Measurements from ENCODE around the gene ZBTB11. TPM values are rescaled to one million over a fixed set of nuclear protein-coding genes. Genes with fewer than 3 reads are reported as not detected.

ZBTB11 gene
- total and polyA plus RNA-seq, 2 of the 13 experiments (the other 11 are each of a cell fraction or from before 2014, with no cell fraction given) = 5.9 to 18.1 TPM

DNA sequence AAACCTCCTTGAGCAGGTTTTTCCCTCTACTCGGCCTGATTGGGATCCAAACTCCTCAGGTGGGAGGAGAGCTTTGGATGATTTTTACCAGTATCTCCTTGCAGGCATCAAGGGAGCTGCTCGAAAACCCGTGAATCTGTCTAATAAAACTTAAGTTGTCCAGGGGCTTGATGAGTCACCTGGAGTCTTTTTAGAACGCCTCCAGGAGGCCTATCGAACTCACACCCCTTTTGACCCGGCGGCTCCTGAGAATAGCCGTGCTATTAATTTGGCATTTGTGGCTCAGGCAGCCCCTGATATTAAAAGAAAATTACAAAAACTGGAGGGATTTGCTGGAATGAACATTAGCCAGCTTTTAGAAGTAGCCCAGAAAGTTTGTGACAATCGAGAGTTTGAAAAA lies 41.6 kb downstream of the ZBTB11 start (continued):
- no peak for TF ChIP-seq ZNF501 (CRISPR knock-in tag; IDR thresholded peaks at IDR 0.05)

DNA sequence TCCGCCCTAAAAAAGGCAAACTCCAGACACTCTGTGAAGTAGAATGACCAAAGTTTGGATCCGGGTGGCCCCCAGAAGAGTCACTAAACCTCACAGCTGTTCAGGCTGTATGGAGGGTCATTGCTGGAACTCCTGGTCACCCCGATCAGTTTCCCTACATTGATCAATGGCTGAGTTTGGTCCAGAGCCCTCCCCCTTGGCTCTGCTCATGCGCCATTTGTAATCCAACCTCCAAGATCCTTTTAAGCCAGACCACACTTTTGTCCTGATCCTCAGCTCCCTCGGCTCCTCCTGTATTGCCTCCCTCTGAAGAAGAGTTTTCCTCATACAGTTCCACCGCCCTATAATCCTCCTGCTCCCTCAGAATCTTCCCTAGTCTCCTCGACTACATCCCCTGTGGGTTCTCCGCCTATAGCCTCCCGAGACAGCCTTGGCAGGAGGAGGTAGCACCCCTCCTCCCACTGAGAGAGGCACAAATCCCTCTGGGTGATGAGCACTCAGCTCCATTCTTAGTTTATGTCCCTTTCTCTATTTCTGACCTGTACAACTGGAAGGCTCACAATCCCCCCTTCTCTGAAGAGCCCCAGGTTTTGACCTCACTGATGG lies 42.2 kb downstream of the ZBTB11 start:
- FAIRE-seq = no peak
- H3K27ac ChIP-seq (ENCODE audit: extremely low read length, insufficient read depth, low read length) = no peak overlapping the region
- TF ChIP-seq HNRNPUL1 (IDR thresholded peaks at IDR 0.05; ENCODE audit: low read depth, low read length) = no peak
- TF ChIP-seq NAIF1 (CRISPR knock-in tag; IDR thresholded peaks at IDR 0.05; ENCODE audit: borderline replicate concordance) = no peak
- TF ChIP-seq HDAC2 (CRISPR knock-in tag; IDR thresholded peaks at IDR 0.05) = no peak
- TF ChIP-seq ZC3H13 (CRISPR knock-in tag; IDR thresholded peaks at IDR 0.05) = no peak
- no peak for TF ChIP-seq NR1H2 (CRISPR knock-in tag; IDR thresholded peaks at IDR 0.05; ENCODE audit: borderline replicate concordance, low read depth)
- TF ChIP-seq, protein P1, sequence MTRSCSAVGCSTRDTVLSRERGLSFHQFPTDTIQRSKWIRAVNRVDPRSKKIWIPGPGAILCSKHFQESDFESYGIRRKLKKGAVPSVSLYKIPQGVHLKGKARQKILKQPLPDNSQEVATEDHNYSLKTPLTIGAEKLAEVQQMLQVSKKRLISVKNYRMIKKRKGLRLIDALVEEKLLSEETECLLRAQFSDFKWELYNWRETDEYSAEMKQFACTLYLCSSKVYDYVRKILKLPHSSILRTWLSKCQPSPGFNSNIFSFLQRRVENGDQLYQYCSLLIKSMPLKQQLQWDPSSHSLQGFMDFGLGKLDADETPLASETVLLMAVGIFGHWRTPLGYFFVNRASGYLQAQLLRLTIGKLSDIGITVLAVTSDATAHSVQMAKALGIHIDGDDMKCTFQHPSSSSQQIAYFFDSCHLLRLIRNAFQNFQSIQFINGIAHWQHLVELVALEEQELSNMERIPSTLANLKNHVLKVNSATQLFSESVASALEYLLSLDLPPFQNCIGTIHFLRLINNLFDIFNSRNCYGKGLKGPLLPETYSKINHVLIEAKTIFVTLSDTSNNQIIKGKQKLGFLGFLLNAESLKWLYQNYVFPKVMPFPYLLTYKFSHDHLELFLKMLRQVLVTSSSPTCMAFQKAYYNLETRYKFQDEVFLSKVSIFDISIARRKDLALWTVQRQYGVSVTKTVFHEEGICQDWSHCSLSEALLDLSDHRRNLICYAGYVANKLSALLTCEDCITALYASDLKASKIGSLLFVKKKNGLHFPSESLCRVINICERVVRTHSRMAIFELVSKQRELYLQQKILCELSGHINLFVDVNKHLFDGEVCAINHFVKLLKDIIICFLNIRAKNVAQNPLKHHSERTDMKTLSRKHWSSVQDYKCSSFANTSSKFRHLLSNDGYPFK (CRISPR knock-in tag; IDR thresholded peaks at IDR 0.05; ENCODE audit: borderline replicate concordance) = no peak
- no peak for TF ChIP-seq ZNF775 (CRISPR knock-in tag; IDR thresholded peaks at IDR 0.05; ENCODE audit: borderline replicate concordance)
- no peak for TF ChIP-seq KAT7 (CRISPR knock-in tag; IDR thresholded peaks at IDR 0.05; ENCODE audit: borderline replicate concordance)
- no peak for TF ChIP-seq ZNF660 (CRISPR knock-in tag; IDR thresholded peaks at IDR 0.05; ENCODE audit: borderline replicate concordance, low read depth)
- TF ChIP-seq ZNF296 (CRISPR knock-in tag; conservative IDR thresholded peaks at IDR 0.05) = no peak
- TF ChIP-seq ADNP (CRISPR knock-in tag; IDR thresholded peaks at IDR 0.05) = no peak
- TF ChIP-seq, protein P2, sequence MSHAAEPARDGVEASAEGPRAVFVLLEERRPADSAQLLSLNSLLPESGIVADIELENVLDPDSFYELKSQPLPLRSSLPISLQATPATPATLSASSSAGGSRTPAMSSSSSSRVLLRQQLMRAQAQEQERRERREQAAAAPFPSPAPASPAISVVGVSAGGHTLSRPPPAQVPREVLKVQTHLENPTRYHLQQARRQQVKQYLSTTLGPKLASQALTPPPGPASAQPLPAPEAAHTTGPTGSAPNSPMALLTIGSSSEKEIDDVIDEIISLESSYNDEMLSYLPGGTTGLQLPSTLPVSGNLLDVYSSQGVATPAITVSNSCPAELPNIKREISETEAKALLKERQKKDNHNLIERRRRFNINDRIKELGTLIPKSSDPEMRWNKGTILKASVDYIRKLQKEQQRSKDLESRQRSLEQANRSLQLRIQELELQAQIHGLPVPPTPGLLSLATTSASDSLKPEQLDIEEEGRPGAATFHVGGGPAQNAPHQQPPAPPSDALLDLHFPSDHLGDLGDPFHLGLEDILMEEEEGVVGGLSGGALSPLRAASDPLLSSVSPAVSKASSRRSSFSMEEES (CRISPR knock-in tag; IDR thresholded peaks at IDR 0.05) = no peak
- TF ChIP-seq ZNF263 (CRISPR knock-in tag; IDR thresholded peaks at IDR 0.05) = no peak
- no peak for TF ChIP-seq NFE2 (CRISPR knock-in tag; IDR thresholded peaks at IDR 0.05)
- no peak for TF ChIP-seq ZNF737 (CRISPR knock-in tag; IDR thresholded peaks at IDR 0.05; ENCODE audit: borderline replicate concordance)
- TF ChIP-seq, protein P3, sequence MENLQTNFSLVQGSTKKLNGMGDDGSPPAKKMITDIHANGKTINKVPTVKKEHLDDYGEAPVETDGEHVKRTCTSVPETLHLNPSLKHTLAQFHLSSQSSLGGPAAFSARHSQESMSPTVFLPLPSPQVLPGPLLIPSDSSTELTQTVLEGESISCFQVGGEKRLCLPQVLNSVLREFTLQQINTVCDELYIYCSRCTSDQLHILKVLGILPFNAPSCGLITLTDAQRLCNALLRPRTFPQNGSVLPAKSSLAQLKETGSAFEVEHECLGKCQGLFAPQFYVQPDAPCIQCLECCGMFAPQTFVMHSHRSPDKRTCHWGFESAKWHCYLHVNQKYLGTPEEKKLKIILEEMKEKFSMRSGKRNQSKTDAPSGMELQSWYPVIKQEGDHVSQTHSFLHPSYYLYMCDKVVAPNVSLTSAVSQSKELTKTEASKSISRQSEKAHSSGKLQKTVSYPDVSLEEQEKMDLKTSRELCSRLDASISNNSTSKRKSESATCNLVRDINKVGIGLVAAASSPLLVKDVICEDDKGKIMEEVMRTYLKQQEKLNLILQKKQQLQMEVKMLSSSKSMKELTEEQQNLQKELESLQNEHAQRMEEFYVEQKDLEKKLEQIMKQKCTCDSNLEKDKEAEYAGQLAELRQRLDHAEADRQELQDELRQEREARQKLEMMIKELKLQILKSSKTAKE (CRISPR knock-in tag; IDR thresholded peaks at IDR 0.05; ENCODE audit: borderline replicate concordance) = no peak
- peaks cover 0 to 27% of the 10 kb centered on the region in 2 experiments; a peak in 4 of 5 replicates for H3K27me3 ChIP-seq (ENCODE audit: control insufficient read depth in 1 of 2, insufficient read depth in 2 of 2, low read length in 2 of 2)
- ChIA-PET POLR2A (interaction anchor here (1.4 kb wide), 1 partner anchor 61 kb away, joined by 3 read pairs; the partner anchor contains the start of gene PCNP), CTCF (ENCODE audit: low intra/inter-chr PET ratio, low total read pairs) (no interaction called here)
- in situ Hi-C loops (cut with HindIII; ENCODE audit: extremely low pct_ligation_motif_present, low pct_unique_long_range_greater_than_20kb) (loop anchor here (5.0 to 25.0 kb wide), 3 partner anchors 62 to 572 kb away; partner anchors contain the start of gene PCNP), intact Hi-C loops (cut with micrococcal nuclease; ENCODE audit: unreplicated experiment) (loop anchor here (5.0 to 10.0 kb wide), 3 partner anchors 120 to 422 kb away; partner anchors contain the start of gene SENP7)
- 61% methylated on average over 9 of the region's 9 CpGs for WGBS (ENCODE audit: low lambda C conversion rate)
- no peak for DNase-seq (ENCODE audit: low spot score)
- no peaks in the 10 kb centered on the region for H4K20me1 ChIP-seq (ENCODE audit: insufficient read depth, low read length)
- H2AFZ ChIP-seq (ENCODE audit: low read length) = no peak overlapping the region
- no peak overlapping the region for H3K9ac ChIP-seq (ENCODE audit: insufficient read depth, low read depth, low read length)
- H3K4me1 ChIP-seq (ENCODE audit: insufficient read depth, low read length) = peaks cover 37% of the 10 kb centered on the region
- H3K36me3 ChIP-seq (replicated peaks in 1 of 2; ENCODE audit: control insufficient read depth in 1 of 2, insufficient read depth in 2 of 2, low read length in 2 of 2) = no peaks in the 10 kb centered on the region
- no peak overlapping the region for H3K4me3 ChIP-seq (replicated peaks in 1 of 3; ENCODE audit: insufficient read depth in 1 of 3, low read depth in 2 of 3, low read length in 3 of 3)
- H3K79me2 ChIP-seq (ENCODE audit: insufficient read depth, low read length) = no peaks in the 10 kb centered on the region
- no peak for ATAC-seq
- H3K9me3 ChIP-seq (ENCODE audit: low read length) = no peaks in the 10 kb centered on the region
- no peak overlapping the region for H3K4me2 ChIP-seq (ENCODE audit: low read depth, low read length)
- BruUV-seq (replicated peaks) = no TSS peak

Data from HepG2 (cell line).